ENCODE measurements around the gene BSPRY. TPM values are rescaled to one million over a fixed set of nuclear protein-coding genes. Genes with fewer than 3 reads are reported as not detected.

BSPRY gene
- total and polyA plus RNA-seq, 2 of the 13 experiments (the other 11 are each of a cell fraction or from before 2014, with no cell fraction given): 0.09 to 0.26 TPM

- Histone ChIP-seq H3K4me3 (replicated peaks in 1 of 3; ENCODE audit: insufficient read depth in 1 of 3, low read depth in 2 of 3, low read length in 3 of 3) (no peak overlapping the region), H2AFZ (ENCODE audit: low read length) (no peak overlapping the region), H3K27me3 (ENCODE audit: control insufficient read depth in 1 of 2, insufficient read depth in 2 of 2, low read length in 2 of 2) (no peaks in the 10 kb centered on the region), H3K4me1 (ENCODE audit: insufficient read depth, low read length) (no peaks in the 10 kb centered on the region), H3K9me3 (ENCODE audit: low read length) (no peaks in the 10 kb centered on the region), H3K79me2 (ENCODE audit: insufficient read depth, low read length) (no peaks in the 10 kb centered on the region), H3K27ac (ENCODE audit: extremely low read length, insufficient read depth, low read length) (no peak overlapping the region), H4K20me1 (ENCODE audit: insufficient read depth, low read length) (no peaks in the 10 kb centered on the region), H3K4me2 (ENCODE audit: low read depth, low read length) (no peak overlapping the region), H3K9ac (ENCODE audit: insufficient read depth, low read depth, low read length) (no peak overlapping the region), H3K36me3 (replicated peaks in 1 of 2; ENCODE audit: control insufficient read depth in 1 of 2, insufficient read depth in 2 of 2, low read length in 2 of 2) (no peaks in the 10 kb centered on the region)
- TF ChIP-seq ISX (CRISPR knock-in tag; conservative IDR thresholded peaks at IDR 0.05) (no peak), KAT8 (CRISPR knock-in tag; IDR thresholded peaks at IDR 0.05) (no peak), TGIF2 (CRISPR knock-in tag; IDR thresholded peaks at IDR 0.05) (no peak), HNRNPL (IDR thresholded peaks at IDR 0.05; ENCODE audit: low read depth, low read length) (no peak), ZFYVE20 (CRISPR knock-in tag; IDR thresholded peaks at IDR 0.05; ENCODE audit: borderline replicate concordance, low read depth) (no peak), JUN (CRISPR knock-in tag; IDR thresholded peaks at IDR 0.05) (no peak), FOSL2 (CRISPR knock-in tag; IDR thresholded peaks at IDR 0.05) (no peak), ZNF670 (CRISPR knock-in tag; IDR thresholded peaks at IDR 0.05; ENCODE audit: borderline replicate concordance) (no peak)
- TF ChIP-seq, protein P1, sequence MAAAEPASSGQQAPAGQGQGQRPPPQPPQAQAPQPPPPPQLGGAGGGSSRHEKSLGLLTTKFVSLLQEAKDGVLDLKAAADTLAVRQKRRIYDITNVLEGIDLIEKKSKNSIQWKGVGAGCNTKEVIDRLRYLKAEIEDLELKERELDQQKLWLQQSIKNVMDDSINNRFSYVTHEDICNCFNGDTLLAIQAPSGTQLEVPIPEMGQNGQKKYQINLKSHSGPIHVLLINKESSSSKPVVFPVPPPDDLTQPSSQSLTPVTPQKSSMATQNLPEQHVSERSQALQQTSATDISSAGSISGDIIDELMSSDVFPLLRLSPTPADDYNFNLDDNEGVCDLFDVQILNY (CRISPR knock-in tag; conservative IDR thresholded peaks at IDR 0.05): no peak
- TF ChIP-seq, protein P2, sequence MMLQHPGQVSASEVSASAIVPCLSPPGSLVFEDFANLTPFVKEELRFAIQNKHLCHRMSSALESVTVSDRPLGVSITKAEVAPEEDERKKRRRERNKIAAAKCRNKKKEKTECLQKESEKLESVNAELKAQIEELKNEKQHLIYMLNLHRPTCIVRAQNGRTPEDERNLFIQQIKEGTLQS (CRISPR knock-in tag; IDR thresholded peaks at IDR 0.05): no peak
- TF ChIP-seq, protein P3, sequence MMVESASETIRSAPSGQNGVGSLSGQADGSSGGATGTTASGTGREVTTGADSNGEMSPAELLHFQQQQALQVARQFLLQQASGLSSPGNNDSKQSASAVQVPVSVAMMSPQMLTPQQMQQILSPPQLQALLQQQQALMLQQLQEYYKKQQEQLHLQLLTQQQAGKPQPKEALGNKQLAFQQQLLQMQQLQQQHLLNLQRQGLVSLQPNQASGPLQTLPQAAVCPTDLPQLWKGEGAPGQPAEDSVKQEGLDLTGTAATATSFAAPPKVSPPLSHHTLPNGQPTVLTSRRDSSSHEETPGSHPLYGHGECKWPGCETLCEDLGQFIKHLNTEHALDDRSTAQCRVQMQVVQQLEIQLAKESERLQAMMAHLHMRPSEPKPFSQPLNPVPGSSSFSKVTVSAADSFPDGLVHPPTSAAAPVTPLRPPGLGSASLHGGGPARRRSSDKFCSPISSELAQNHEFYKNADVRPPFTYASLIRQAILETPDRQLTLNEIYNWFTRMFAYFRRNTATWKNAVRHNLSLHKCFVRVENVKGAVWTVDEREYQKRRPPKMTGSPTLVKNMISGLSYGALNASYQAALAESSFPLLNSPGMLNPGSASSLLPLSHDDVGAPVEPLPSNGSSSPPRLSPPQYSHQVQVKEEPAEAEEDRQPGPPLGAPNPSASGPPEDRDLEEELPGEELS (CRISPR knock-in tag; IDR thresholded peaks at IDR 0.05): no peak
- ChIA-PET CTCF (ENCODE audit: low intra/inter-chr PET ratio, low total read pairs) (no interaction called here), POLR2A (interaction anchor here (0.9 kb wide), 1 partner anchor 13 kb away, joined by 3 read pairs; the partner anchor contains the start of gene WDR31)
- BruUV-seq (replicated peaks): no TSS peak
- DNase-seq (ENCODE audit: low spot score) (no peak), ATAC-seq (no peak), FAIRE-seq (no peak)
- 87% methylated on average over 4 of the region's 4 CpGs for WGBS (ENCODE audit: low lambda C conversion rate)
- in situ Hi-C loops (cut with HindIII; ENCODE audit: extremely low pct_ligation_motif_present, low pct_unique_long_range_greater_than_20kb): no loop called here
- intact Hi-C loops (cut with micrococcal nuclease; ENCODE audit: unreplicated experiment): no loop called here
These were observed 23.1 kb upstream of the BSPRY start for GRCh38 chr9:113326230-113326629.
